WERI-Rb-1 (cell line): ENCODE measurements around the gene GINS3.

Source experiments
- DNase-seq: peaks from one replicate; pipeline ENCODE4 v3.0.0-alpha.2; 2020
- H3K27ac ChIP-seq: fragments of 250-450 bp; sonication (Bioruptor Pico); 2 replicates; pipeline ENCODE4 v1.5.1; 2020; ENCODE audit warnings: mild to moderate bottlenecking, moderate library complexity
- H3K27me3 ChIP-seq: fragments of 250-450 bp; sonication (Bioruptor Pico); 2 replicates; pipeline ENCODE4 v1.5.1; 2021; ENCODE audit warnings: mild to moderate bottlenecking, low read depth, moderate library complexity; ENCODE audit not compliant: insufficient read depth, severe bottlenecking
- H3K36me3 ChIP-seq: fragments of 250-450 bp; sonication (Bioruptor Pico); 2 replicates; pipeline ENCODE4 v1.5.1; 2020; ENCODE audit warnings: mild to moderate bottlenecking, moderate library complexity
- H3K4me3 ChIP-seq: 2 replicates; pipeline ENCODE4 v1.5.1; 2011; ENCODE audit warnings: low read depth, mild to moderate bottlenecking, control low read depth, low read length
- H3K9me3 ChIP-seq: fragments of 250-450 bp; sonication (Bioruptor Pico); 2 replicates; pipeline ENCODE4 v1.5.1; 2021; ENCODE audit warnings: mild to moderate bottlenecking, moderate library complexity; ENCODE audit not compliant: severe bottlenecking
- TF ChIP-seq, protein P1 (sequence below): IDR thresholded peaks from 2 replicates; pipeline ENCODE4 v1.5.1; 2011; ENCODE audit warnings: low read depth, mild to moderate bottlenecking, control low read depth, inconsistent platforms, low read length

Gene GINS3

DNA sequence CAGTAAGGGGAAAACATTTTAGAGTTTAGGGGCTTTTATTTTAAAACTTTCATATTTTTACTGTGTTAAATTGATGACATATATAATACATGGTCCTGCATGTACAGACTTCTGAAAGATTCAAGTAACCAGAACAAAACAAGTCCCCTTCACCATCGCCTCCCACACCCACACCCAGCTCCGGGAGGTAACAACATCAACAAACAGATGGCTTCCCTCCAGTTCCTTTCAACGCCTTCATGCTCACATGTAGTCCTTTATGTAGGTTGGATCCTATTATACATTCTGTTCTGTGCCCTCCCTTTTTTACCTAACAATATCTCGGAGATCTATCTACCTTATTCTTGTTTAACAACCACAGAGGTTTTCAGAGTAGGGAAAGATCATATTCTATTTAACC is 30.5 kb downstream of the GINS3 start:
- no peak for DNase-seq
- Histone ChIP-seq H3K36me3 (no peaks in the 10 kb centered on the region), H3K27me3 (no peaks in the 10 kb centered on the region), H3K27ac (no peak overlapping the region), H3K9me3 (no peaks in the 10 kb centered on the region), H3K4me3 (no peak overlapping the region)
- TF ChIP-seq, protein P1, sequence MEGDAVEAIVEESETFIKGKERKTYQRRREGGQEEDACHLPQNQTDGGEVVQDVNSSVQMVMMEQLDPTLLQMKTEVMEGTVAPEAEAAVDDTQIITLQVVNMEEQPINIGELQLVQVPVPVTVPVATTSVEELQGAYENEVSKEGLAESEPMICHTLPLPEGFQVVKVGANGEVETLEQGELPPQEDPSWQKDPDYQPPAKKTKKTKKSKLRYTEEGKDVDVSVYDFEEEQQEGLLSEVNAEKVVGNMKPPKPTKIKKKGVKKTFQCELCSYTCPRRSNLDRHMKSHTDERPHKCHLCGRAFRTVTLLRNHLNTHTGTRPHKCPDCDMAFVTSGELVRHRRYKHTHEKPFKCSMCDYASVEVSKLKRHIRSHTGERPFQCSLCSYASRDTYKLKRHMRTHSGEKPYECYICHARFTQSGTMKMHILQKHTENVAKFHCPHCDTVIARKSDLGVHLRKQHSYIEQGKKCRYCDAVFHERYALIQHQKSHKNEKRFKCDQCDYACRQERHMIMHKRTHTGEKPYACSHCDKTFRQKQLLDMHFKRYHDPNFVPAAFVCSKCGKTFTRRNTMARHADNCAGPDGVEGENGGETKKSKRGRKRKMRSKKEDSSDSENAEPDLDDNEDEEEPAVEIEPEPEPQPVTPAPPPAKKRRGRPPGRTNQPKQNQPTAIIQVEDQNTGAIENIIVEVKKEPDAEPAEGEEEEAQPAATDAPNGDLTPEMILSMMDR = no peak

DNA sequence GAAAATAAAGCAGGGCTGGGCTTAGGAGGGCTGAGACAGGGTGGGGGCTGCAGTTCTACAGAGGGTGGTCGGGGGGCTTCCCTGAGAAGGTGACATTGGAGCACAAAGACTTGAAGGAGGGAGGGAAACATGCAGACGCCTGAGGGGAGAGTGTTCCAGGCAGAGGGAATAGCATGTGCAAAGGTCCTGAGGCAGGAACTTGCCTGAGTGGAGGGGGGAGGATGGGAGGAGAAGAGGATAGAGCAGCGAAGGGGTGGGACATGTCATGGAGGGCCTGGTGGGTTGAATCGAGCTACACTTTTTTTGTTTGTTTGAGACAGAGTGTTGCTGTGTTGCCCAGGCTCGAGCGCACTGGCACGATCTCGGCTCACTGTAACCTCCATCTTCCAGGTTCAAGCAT is 33.0 kb downstream of the GINS3 start:
- Histone ChIP-seq H3K4me3 (no peak overlapping the region), H3K27ac (no peak overlapping the region), H3K27me3 (no peaks in the 10 kb centered on the region), H3K9me3 (no peaks in the 10 kb centered on the region), H3K36me3 (no peaks in the 10 kb centered on the region)
- DNase-seq = no peak
- TF ChIP-seq, protein P1 = no peak

DNA sequence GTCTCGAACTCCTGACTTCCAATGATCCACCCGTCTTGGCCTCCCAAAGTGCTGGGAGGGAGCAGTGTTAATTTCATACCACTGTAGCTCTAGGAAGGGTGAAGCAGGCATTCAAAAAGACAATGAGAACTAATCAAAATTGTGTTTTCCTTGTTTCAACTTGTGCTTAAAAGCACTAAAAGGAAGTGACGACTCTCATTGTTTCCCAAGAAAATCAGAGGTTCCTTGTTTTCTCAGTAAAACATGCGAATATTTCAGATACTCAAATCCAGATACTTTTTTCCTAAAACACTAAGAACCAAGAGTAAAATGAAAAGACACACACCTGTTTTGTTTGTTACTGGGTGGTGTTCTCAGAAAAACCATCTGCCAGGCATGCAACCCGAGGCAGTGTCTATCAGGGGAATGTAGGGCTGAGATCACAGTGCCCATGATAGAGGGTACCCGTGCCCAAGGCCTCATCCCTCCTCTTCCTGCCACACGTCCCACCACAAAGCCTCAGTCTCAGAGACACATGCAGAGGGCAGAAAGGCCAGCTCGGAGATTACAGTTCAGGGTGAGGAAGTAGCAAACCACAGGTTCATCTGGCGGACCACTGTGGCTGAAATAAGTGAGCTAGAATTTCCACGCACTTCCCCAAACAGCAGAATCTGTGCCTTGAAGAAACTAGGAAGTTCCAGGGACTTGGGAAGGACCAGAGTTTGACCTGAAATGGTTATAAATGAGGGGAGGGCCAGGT is 33.7 kb downstream of the GINS3 start:
- TF ChIP-seq, protein P1 = no peak
- Histone ChIP-seq H3K9me3 (no peaks in the 10 kb centered on the region), H3K27ac (no peak overlapping the region), H3K27me3 (no peaks in the 10 kb centered on the region), H3K4me3 (no peak overlapping the region), H3K36me3 (no peaks in the 10 kb centered on the region)
- DNase-seq = no peak

DNA sequence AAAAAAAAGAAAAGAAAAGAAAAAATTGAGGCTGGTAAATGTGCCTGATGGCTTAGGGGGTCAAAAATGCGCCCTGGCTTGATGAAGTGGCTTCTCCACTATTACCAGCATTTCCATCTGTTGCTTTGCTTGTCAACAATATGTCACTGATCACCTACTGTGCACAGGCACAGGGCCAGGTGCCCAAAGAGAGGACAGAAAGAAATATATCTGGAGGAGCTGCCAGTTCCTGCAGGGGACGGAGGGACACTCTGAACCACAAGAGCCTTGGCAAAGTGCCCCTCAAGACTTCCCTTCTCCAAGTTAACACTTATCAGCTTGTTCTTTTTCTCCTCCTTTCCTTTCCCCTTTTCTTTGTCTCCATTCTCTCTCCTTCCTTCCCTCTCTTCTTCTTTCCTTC is 34.7 kb downstream of the GINS3 start:
- no peaks in the 10 kb centered on the region for H3K36me3 ChIP-seq
- TF ChIP-seq, protein P1 = no peak
- no peak overlapping the region for H3K27ac ChIP-seq
- no peaks in the 10 kb centered on the region for H3K9me3 ChIP-seq
- H3K27me3 ChIP-seq = no peaks in the 10 kb centered on the region
- H3K4me3 ChIP-seq = no peak overlapping the region
- no peak for DNase-seq

DNA sequence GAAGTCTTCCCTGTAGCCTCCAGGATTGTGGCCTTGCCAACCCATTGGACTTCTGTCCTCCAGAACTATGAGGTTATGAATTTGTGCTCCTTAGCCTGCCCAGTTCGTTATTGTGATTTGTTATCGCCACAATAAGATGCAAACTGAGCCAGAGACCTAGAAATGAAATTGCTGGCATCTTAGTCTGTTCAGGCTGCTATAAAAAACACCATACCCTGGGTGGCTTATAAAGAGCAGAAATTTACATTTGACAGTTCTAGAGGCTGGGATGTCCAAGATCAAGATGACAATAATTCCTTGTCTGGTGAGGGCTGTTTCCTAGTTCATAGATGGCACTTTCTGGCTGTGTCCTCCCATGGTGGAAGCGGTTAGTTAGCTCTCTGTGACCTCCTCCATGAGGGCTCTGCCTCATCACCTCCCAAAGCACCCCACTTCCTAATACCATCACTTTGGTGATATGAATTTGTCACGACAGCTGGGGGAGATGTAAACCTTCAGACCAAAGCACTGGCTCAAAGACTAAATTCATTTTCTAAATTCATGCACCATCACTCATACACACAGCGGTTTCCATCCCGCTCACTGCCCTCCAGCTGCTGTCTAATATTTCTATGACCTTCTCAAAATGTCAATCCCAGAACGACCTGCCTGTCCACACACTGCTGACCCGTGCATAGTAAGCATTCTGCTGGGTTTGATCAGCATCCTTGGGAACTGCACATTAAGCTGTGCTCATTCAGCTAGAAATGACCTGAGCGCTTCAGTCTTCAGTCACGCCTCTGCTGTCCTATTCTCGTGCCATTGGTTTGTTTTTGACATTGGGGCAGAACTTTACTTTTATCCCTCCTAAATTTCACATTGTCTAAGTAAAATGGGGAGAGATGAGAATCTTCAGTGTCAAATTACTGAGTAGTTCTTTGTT is 36.6 kb downstream of the GINS3 start:
- DNase-seq = no peak
- TF ChIP-seq, protein P1 = no peak
- H3K27me3 ChIP-seq = no peaks in the 10 kb centered on the region
- no peak overlapping the region for H3K27ac ChIP-seq
- no peak overlapping the region for H3K4me3 ChIP-seq
- H3K36me3 ChIP-seq = no peaks in the 10 kb centered on the region
- H3K9me3 ChIP-seq = no peaks in the 10 kb centered on the region
